GM12864 (cell line): ENCODE measurements around the gene ARHGAP6.

Experiments
- DNase-seq: peaks from one replicate; pipeline ENCODE4 v3.0.0-alpha.2; 2011; ENCODE audit warnings: low read depth
- H3K4me3 ChIP-seq: 2 replicates; pipeline ENCODE4 v1.5.1; 2011; ENCODE audit warnings: mild to moderate bottlenecking, low read depth, low read length, control low read depth
- CTCF ChIP-seq: IDR thresholded peaks from 2 replicates; pipeline ENCODE4 v1.5.1; 2011; ENCODE audit warnings: low read depth, mild to moderate bottlenecking, moderate library complexity, low read length, control low read depth, inconsistent platforms; ENCODE audit errors: missing control alignments

The ARHGAP6 gene

GRCh38 chrX:11138498-11139390 lies 527.0 kb downstream of the ARHGAP6 start:
- TF ChIP-seq CTCF = no peak
- no peak overlapping the region for H3K4me3 ChIP-seq
- no peak for DNase-seq

- peak; percentile 19 for TF ChIP-seq CTCF
- DNase-seq = no peak
- no peak overlapping the region for H3K4me3 ChIP-seq
Measured at GRCh38 chrX:11137543-11138139, 528.1 kb downstream of the ARHGAP6 start.

- H3K4me3 ChIP-seq = no peak overlapping the region
- DNase-seq = no peak
- no peak for TF ChIP-seq CTCF
Measured at GRCh38 chrX:11135564-11136185, 530.0 kb downstream of the ARHGAP6 start.

GRCh38 chrX:11131146-11131545 lies 534.6 kb downstream of the ARHGAP6 start:
- DNase-seq = no peak
- no peak overlapping the region for H3K4me3 ChIP-seq
- TF ChIP-seq CTCF = no peak

GRCh38 chrX:11130136-11130535 lies 535.6 kb downstream of the ARHGAP6 start:
- no peak for TF ChIP-seq CTCF
- no peak overlapping the region for H3K4me3 ChIP-seq
- DNase-seq = no peak

GRCh38 chrX:11129534-11130105 lies 536.1 kb downstream of the ARHGAP6 start:
- H3K4me3 ChIP-seq = no peak overlapping the region
- DNase-seq = no peak
- TF ChIP-seq CTCF = no peak
